Erythroblast (primary cell): Measurements from ENCODE around the gene TRIM29.
A peak's percentile ranks its signal among the peaks of the same experiment; 100 is the strongest.

ENCODE experiments used
- DNase-seq, 2 experiments: peaks; one replicate each; lab custom pipeline; 2025; lab: John Stamatoyannopoulos, UW
- GATA1 ChIP-seq: IDR thresholded peaks from 2 replicates; pipeline ENCODE4 v1.6.1; 2011; ENCODE audit warnings: low read depth, mild to moderate bottlenecking, control low read depth, low read length, moderate library complexity
- POLR2A ChIP-seq: IDR thresholded peaks from 2 replicates; pipeline ENCODE4 v1.6.1; 2011; ENCODE audit warnings: mild to moderate bottlenecking, low read length

TRIM29 gene

GRCh38 chr11:120095516-120095915, 42.4 kb downstream of the TRIM29 start:
- no peak for DNase-seq
- TF ChIP-seq POLR2A = no peak
- no peak for TF ChIP-seq GATA1

GRCh38 chr11:120091701-120092100, 46.2 kb downstream of the TRIM29 start:
- no peak for TF ChIP-seq POLR2A
- no peak for TF ChIP-seq GATA1
- no peak for DNase-seq

- no peak for DNase-seq
- no peak for TF ChIP-seq POLR2A
- TF ChIP-seq GATA1 = no peak
Observed at GRCh38 chr11:120091121-120091520, 46.8 kb downstream of the TRIM29 start.

- TF ChIP-seq POLR2A (no peak), GATA1 (no peak)
Observed at GRCh38 chr11:120090411-120090810, 47.5 kb downstream of the TRIM29 start.

GRCh38 chr11:120089036-120090001, 48.6 kb downstream of the TRIM29 start:
- TF ChIP-seq POLR2A (no peak), GATA1 (no peak)
- no peak for DNase-seq

More at GRCh38 chr11:120090411-120090810, 47.5 kb downstream of the TRIM29 start:
- no peak for DNase-seq

- TF ChIP-seq POLR2A (no peak), GATA1 (no peak)
- DNase-seq = no peak
Observed at GRCh38 chr11:120088056-120088455, 49.9 kb downstream of the TRIM29 start.

- TF ChIP-seq GATA1 (no peak), POLR2A (no peak)
- DNase-seq = no peak
Observed at GRCh38 chr11:120086651-120087050, 51.3 kb downstream of the TRIM29 start.

- DNase-seq = peak in 1 of 2 experiments; percentile 10
- no peak for TF ChIP-seq GATA1
- TF ChIP-seq POLR2A = no peak
Observed at GRCh38 chr11:120079750-120080610, 57.9 kb downstream of the TRIM29 start.

GRCh38 chr11:120078397-120078796, 59.5 kb downstream of the TRIM29 start:
- TF ChIP-seq GATA1 = no peak
- TF ChIP-seq POLR2A = no peak
- no peak for DNase-seq

GRCh38 chr11:120074076-120074475, 63.8 kb downstream of the TRIM29 start:
- no peak for DNase-seq
- TF ChIP-seq POLR2A = no peak
- no peak for TF ChIP-seq GATA1

- TF ChIP-seq POLR2A = no peak
- no peak for TF ChIP-seq GATA1
- no peak for DNase-seq
Observed at GRCh38 chr11:120073196-120073595, 64.7 kb downstream of the TRIM29 start.

GRCh38 chr11:120068114-120068573, 69.8 kb downstream of the TRIM29 start:
- TF ChIP-seq POLR2A = no peak
- TF ChIP-seq GATA1 = no peak
- DNase-seq = no peak

- no peak for DNase-seq
- no peak for TF ChIP-seq GATA1
- no peak for TF ChIP-seq POLR2A
Observed at GRCh38 chr11:120067438-120068113, 70.3 kb downstream of the TRIM29 start.
